ENCODE measurements around the gene SPEM3.

The SPEM3 gene

DNA sequence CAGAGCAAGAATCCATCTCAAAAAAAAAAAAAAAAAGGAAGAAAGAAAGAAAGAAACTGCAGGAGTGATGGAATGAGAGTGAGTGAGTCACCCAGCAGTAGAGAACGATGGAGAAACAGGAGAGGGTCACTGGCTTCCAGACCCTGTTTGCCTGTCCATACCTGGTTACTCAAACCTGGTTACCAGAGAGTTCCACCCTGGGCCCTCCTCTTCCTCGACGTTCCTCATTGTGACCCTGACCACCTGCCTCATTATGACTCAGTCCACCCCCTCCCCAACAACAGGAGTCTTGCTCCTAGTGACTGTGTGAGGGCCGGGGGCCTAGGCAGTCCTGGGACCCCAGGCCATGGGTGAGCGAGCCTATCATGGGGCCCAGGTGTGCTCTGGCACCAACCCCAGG lies at the start of gene SPEM3:
Gene SPEM3, plus strand, starts transcription at position 301 of the 400 bp plus-strand sequence. Its CDS starts 46 bp downstream, at position 347.
- Histone ChIP-seq H3K27ac (ENCODE audit: low read length) (no peak within 1 kb of the TSS), H3K4me1 (ENCODE audit: insufficient read depth, low read length) (no peaks in the 10 kb centered on the region), H3K9ac (ENCODE audit: low read depth, low read length) (no peak within 1 kb of the TSS), H3K27me3 (ENCODE audit: insufficient read depth, low read length) (no peaks in the 10 kb centered on the region), H3K4me3 (ENCODE audit: low read length) (no peak within 1 kb of the TSS), H3K36me3 (ENCODE audit: insufficient read depth, low read depth, low read length) (no peaks in the 10 kb centered on the region), H3K9me3 (ENCODE audit: insufficient read depth, low read depth, low read length) (no peaks in the 10 kb centered on the region)

GRCh38 chr17:7379134-7379533 lies 49.5 kb upstream of the SPEM3 start:
- no peak overlapping the region for H3K9ac ChIP-seq (ENCODE audit: low read depth, low read length)
- no peaks in the 10 kb centered on the region for H3K9me3 ChIP-seq (ENCODE audit: insufficient read depth, low read depth, low read length)
- H3K4me3 ChIP-seq (ENCODE audit: low read length): no peak overlapping the region
- H3K27me3 ChIP-seq (ENCODE audit: insufficient read depth, low read length): peaks cover 50% of the 10 kb centered on the region
- H3K27ac ChIP-seq (ENCODE audit: low read length): no peak overlapping the region
- no peaks in the 10 kb centered on the region for H3K36me3 ChIP-seq (ENCODE audit: insufficient read depth, low read depth, low read length)
- H3K4me1 ChIP-seq (ENCODE audit: insufficient read depth, low read length): no peaks in the 10 kb centered on the region

- H3K4me1 ChIP-seq (ENCODE audit: insufficient read depth, low read length): 0 out of 2 replicates have a peak, but pooled peaks cover 2% of the 10 kb centered on the region
- no peaks in the 10 kb centered on the region for H3K36me3 ChIP-seq (ENCODE audit: insufficient read depth, low read depth, low read length)
- peak overlapping the region; percentile 56; the same call in 1 of the 2 replicates for H3K9ac ChIP-seq (ENCODE audit: low read depth, low read length)
- no peaks in the 10 kb centered on the region for H3K9me3 ChIP-seq (ENCODE audit: insufficient read depth, low read depth, low read length)
- peaks cover 50% of the 10 kb centered on the region for H3K27me3 ChIP-seq (ENCODE audit: insufficient read depth, low read length)
- H3K4me3 ChIP-seq (ENCODE audit: low read length): peak overlapping the region; percentile 72
- H3K27ac ChIP-seq (ENCODE audit: low read length): no peak overlapping the region
These were observed 48.3 kb upstream of the SPEM3 start for GRCh38 chr17:7380321-7380720.

- Histone ChIP-seq H3K9ac (ENCODE audit: low read depth, low read length) (peak within 1 kb of the TSS; percentile 56; the same call in 1 of the 2 replicates), H3K4me3 (ENCODE audit: low read length) (peak within 1 kb of the TSS; percentile 72), H3K27me3 (ENCODE audit: insufficient read depth, low read length) (peaks cover 50% of the 10 kb centered on the region), H3K9me3 (ENCODE audit: insufficient read depth, low read depth, low read length) (no peaks in the 10 kb centered on the region), H3K4me1 (ENCODE audit: insufficient read depth, low read length) (0 out of 2 replicates have a peak, but pooled peaks cover 2% of the 10 kb centered on the region), H3K36me3 (ENCODE audit: insufficient read depth, low read depth, low read length) (peaks cover 3% of the 10 kb centered on the region; the same call in 1 of the 2 replicates), H3K27ac (ENCODE audit: low read length) (no peak within 1 kb of the TSS)
These were observed 47.6 kb upstream of the SPEM3 start, which contains the start of gene TNK1 for GRCh38 chr17:7380855-7381683. TSS of gene TNK1 (plus strand) at chr17:7381089. CDS start at chr17:7382927, 1,838 bp downstream.

DNA sequence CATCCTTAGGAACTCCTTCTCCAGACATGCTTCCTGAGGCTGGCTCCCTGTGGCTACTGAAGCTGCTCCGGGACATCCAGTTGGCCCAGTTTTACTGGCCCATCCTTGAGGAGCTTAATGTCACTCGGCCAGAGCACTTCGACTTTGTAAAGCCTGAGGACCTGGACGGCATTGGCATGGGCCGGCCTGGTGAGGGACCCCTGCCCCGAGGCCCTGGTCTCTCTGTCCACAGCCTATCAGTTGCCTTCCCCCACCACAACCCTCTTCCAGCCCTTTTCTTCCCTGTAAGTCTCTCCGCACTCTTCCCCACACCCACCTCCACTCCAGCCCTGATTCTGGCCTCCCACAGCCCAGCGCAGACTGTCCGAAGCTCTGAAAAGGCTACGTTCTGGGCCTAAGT lies 45.8 kb upstream of the SPEM3 start:
- Histone ChIP-seq H3K4me3 (ENCODE audit: low read length) (no peak overlapping the region), H3K9ac (ENCODE audit: low read depth, low read length) (no peak overlapping the region), H3K27me3 (ENCODE audit: insufficient read depth, low read length) (peaks cover 50% of the 10 kb centered on the region), H3K36me3 (ENCODE audit: insufficient read depth, low read depth, low read length) (peaks cover 4% of the 10 kb centered on the region; the same call in 1 of the 2 replicates), H3K27ac (ENCODE audit: low read length) (no peak overlapping the region), H3K9me3 (ENCODE audit: insufficient read depth, low read depth, low read length) (no peaks in the 10 kb centered on the region), H3K4me1 (ENCODE audit: insufficient read depth, low read length) (0 out of 2 replicates have a peak, but pooled peaks cover 2% of the 10 kb centered on the region)

GRCh38 chr17:7383371-7383741 lies 45.3 kb upstream of the SPEM3 start:
- Histone ChIP-seq H3K9ac (ENCODE audit: low read depth, low read length) (no peak overlapping the region), H3K4me1 (ENCODE audit: insufficient read depth, low read length) (0 out of 2 replicates have a peak, but pooled peaks cover 2% of the 10 kb centered on the region), H3K4me3 (ENCODE audit: low read length) (peak overlapping the region; percentile 78; the same call in 1 of the 2 replicates), H3K27ac (ENCODE audit: low read length) (no peak overlapping the region), H3K27me3 (ENCODE audit: insufficient read depth, low read length) (peaks cover 50% of the 10 kb centered on the region), H3K9me3 (ENCODE audit: insufficient read depth, low read depth, low read length) (no peaks in the 10 kb centered on the region), H3K36me3 (ENCODE audit: insufficient read depth, low read depth, low read length) (peaks cover 5% of the 10 kb centered on the region)

GRCh38 chr17:7383742-7384488 lies 44.7 kb upstream of the SPEM3 start:
- Histone ChIP-seq H3K36me3 (ENCODE audit: insufficient read depth, low read depth, low read length) (peaks cover 11% of the 10 kb centered on the region), H3K9ac (ENCODE audit: low read depth, low read length) (peak overlapping the region; percentile 73; the same call in 1 of the 2 replicates), H3K4me3 (ENCODE audit: low read length) (peak overlapping the region; percentile 78), H3K4me1 (ENCODE audit: insufficient read depth, low read length) (0 out of 2 replicates have a peak, but pooled peaks cover 2% of the 10 kb centered on the region), H3K9me3 (ENCODE audit: insufficient read depth, low read depth, low read length) (no peaks in the 10 kb centered on the region), H3K27ac (ENCODE audit: low read length) (no peak overlapping the region), H3K27me3 (ENCODE audit: insufficient read depth, low read length) (peaks cover 50% of the 10 kb centered on the region)

GRCh38 chr17:7384489-7385081 lies 44.1 kb upstream of the SPEM3 start:
- Histone ChIP-seq H3K27me3 (ENCODE audit: insufficient read depth, low read length) (peaks cover 44% of the 10 kb centered on the region), H3K4me1 (ENCODE audit: insufficient read depth, low read length) (0 out of 2 replicates have a peak, but pooled peaks cover 2% of the 10 kb centered on the region), H3K9ac (ENCODE audit: low read depth, low read length) (peak overlapping the region; percentile 73; the same call in 1 of the 2 replicates), H3K4me3 (ENCODE audit: low read length) (peak overlapping the region; percentile 78), H3K9me3 (ENCODE audit: insufficient read depth, low read depth, low read length) (no peaks in the 10 kb centered on the region), H3K27ac (ENCODE audit: low read length) (no peak overlapping the region), H3K36me3 (ENCODE audit: insufficient read depth, low read depth, low read length) (peaks cover 17% of the 10 kb centered on the region)

- H3K4me3 ChIP-seq (ENCODE audit: low read length): no peak overlapping the region
- peaks cover 46% of the 10 kb centered on the region for H3K36me3 ChIP-seq (ENCODE audit: insufficient read depth, low read depth, low read length)
- H3K9me3 ChIP-seq (ENCODE audit: insufficient read depth, low read depth, low read length): no peaks in the 10 kb centered on the region
- H3K9ac ChIP-seq (ENCODE audit: low read depth, low read length): no peak overlapping the region
- no peak overlapping the region for H3K27ac ChIP-seq (ENCODE audit: low read length)
- peaks cover 1% of the 10 kb centered on the region; the same call in 1 of the 2 replicates for H3K27me3 ChIP-seq (ENCODE audit: insufficient read depth, low read length)
- 0 out of 2 replicates have a peak, but pooled peaks cover 2% of the 10 kb centered on the region for H3K4me1 ChIP-seq (ENCODE audit: insufficient read depth, low read length)
These were observed 39.8 kb upstream of the SPEM3 start for GRCh38 chr17:7388856-7389255.

DNA sequence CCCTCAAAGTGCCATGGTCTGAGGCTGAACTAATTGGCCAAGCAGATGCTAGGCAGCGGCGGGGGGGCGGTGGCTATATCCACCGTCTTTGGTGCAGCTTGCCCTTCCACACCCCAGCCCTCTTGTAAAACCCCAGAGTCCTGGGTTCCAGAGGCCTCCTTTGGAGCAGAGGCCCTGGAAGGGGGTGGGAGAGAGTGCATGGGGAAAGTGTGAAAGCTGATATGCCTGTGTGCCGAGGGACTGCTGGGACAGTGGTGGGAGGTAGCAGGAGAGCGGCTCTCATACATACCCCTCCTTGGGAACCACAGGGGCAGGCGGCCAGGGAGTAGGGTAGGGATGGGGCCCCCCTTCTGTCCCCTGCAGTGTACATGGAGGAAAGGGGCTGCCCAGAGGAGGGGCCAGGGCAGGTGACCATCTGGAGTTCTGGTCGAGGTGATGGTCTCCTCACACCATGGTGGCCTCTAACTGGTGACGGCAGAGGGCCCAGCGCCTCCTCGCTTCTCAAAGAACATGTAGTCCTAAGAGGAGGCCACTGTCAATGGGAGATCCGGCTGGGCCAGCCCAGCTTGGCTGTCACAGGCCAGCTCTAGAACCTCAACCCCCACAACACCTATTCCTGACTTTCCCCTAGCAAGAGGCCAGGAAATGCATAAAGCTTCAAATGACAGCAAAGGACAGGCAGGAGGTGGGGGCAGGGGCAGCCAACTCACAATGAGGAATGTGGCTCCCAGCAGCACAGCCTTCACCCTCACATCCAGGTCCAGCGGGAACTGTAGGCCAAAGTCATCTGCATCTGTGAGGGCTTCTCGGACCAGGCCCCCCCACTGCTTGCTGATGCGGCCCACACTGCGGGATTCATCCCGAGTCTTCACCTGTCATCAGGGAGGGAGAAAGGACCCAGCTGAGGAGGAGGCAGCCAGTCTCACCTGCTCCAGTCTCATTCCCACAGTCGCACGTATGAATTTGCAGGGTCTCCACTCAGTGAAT lies 38.4 kb upstream of the SPEM3 start:
- no peaks in the 10 kb centered on the region for H3K4me1 ChIP-seq (ENCODE audit: insufficient read depth, low read length)
- peaks cover 46% of the 10 kb centered on the region for H3K36me3 ChIP-seq (ENCODE audit: insufficient read depth, low read depth, low read length)
- H3K4me3 ChIP-seq (ENCODE audit: low read length): no peak overlapping the region
- no peak overlapping the region for H3K27ac ChIP-seq (ENCODE audit: low read length)
- H3K9me3 ChIP-seq (ENCODE audit: insufficient read depth, low read depth, low read length): no peaks in the 10 kb centered on the region
- no peak overlapping the region for H3K9ac ChIP-seq (ENCODE audit: low read depth, low read length)
- H3K27me3 ChIP-seq (ENCODE audit: insufficient read depth, low read length): no peaks in the 10 kb centered on the region; the same call in 1 of the 2 replicates

Data from iPS-20b (cell line).